GM12878 (cell line): Measurements from ENCODE around the gene SYNGR2. TPM values are rescaled to one million over a fixed set of nuclear protein-coding genes. Genes with fewer than 3 reads are reported as not detected.
A peak's percentile ranks its signal among the peaks of the same experiment; 100 is the strongest.

ENCODE experiments used
- ATAC-seq: fragments of 200-7000 bp; cut with Tn5 transposase; 3 replicates; pipeline ENCODE4 v1.9.1; 2020; ENCODE audit warnings: mild to moderate bottlenecking, moderate library complexity
- BruUV-seq: library from RNA; stranded (reverse); fragments of 400-500 nt; replicated peaks from 2 replicates; lab custom pipeline; 2021; lab: Mats Ljungman, UMichigan
- CTCF ChIA-PET: fragments of 300-600 bp; sonication (Branson Sonifier 250); formaldehyde crosslinking; extraction: SDS; loops from one replicate; lab custom pipeline; 2021; ENCODE audit warnings: inconsistent platforms; lab: Yijun Ruan, JAX
- POLR2A ChIA-PET: fragments of 350-600 bp; formaldehyde crosslinking; extraction: SDS; loops from one replicate; lab custom pipeline; 2021; ENCODE audit warnings: inconsistent platforms; lab: Charles Lee
- RAD21 ChIA-PET: fragments of 300-600 bp; sonication (Branson Sonifier 250); formaldehyde crosslinking; loops from one replicate; lab custom pipeline; 2023; ENCODE audit warnings: antibody characterized with exemption; ENCODE audit not compliant: unreplicated experiment; lab: Charles Lee
- SMC1A ChIA-PET: fragments of 300-600 bp; sonication (Branson Sonifier 250); formaldehyde crosslinking; loops from one replicate; lab custom pipeline; 2023; ENCODE audit not compliant: unreplicated experiment, uncharacterized antibody; lab: Charles Lee
- DNase-seq: peaks from one replicate; pipeline ENCODE4 v3.0.0-alpha.2; 2011; ENCODE audit warnings: low read depth, low spot score
- FAIRE-seq: peaks from 3 replicates; lab custom pipeline; 2011; peaks lifted over from hg19 to GRCh38; lab: Jason Lieb, UNC
- H2AFZ ChIP-seq: 2 replicates; pipeline ENCODE4 v1.6.0; 2011; ENCODE audit warnings: low read depth, low read length, control low read depth; ENCODE audit not compliant: control insufficient read depth
- H3K27ac ChIP-seq: 2 replicates; pipeline ENCODE4 v1.5.1; 2011; ENCODE audit warnings: control low read depth; ENCODE audit not compliant: control insufficient read depth, insufficient read depth
- H3K27me3 ChIP-seq, 2 experiments: replicated peaks in 1 of 2; 2 replicates each; pipeline versions ENCODE4 v1.6.0 to v1.6.1; 2011; ENCODE audit warnings: low read length in 1 of 2; ENCODE audit not compliant: control insufficient read depth in 2 of 2, insufficient read depth in 2 of 2
- H3K36me3 ChIP-seq, 2 experiments: 2 replicates each; pipeline ENCODE4 v1.5.1; 2011; ENCODE audit warnings: low read length in 1 of 2; ENCODE audit not compliant: control insufficient read depth in 2 of 2, insufficient read depth in 2 of 2
- H3K4me1 ChIP-seq: 2 replicates; pipeline ENCODE4 v1.6.1; 2011; ENCODE audit warnings: mild to moderate bottlenecking, low read length, moderate library complexity, mixed read lengths; ENCODE audit not compliant: control insufficient read depth, insufficient read depth
- H3K4me2 ChIP-seq: 2 replicates; pipeline ENCODE4 v1.6.0; 2011; ENCODE audit warnings: control low read depth; ENCODE audit not compliant: control insufficient read depth, insufficient read depth
- H3K4me3 ChIP-seq: fragments of 200-600 bp; sonication (generic); 2 replicates; pipeline ENCODE4 v1.5.1; 2016
- H3K79me2 ChIP-seq: 2 replicates; pipeline ENCODE4 v1.6.0; 2011; ENCODE audit warnings: low read length; ENCODE audit not compliant: control insufficient read depth, insufficient read depth
- H3K9ac ChIP-seq: 2 replicates; pipeline ENCODE4 v1.8.0; 2011; ENCODE audit warnings: low read length, control low read depth, mixed read lengths; ENCODE audit not compliant: control insufficient read depth, insufficient read depth
- H3K9me3 ChIP-seq: replicated peaks from 3 replicates; pipeline ENCODE4 v1.5.1; 2011; ENCODE audit warnings: mild to moderate bottlenecking, low read length; ENCODE audit not compliant: control insufficient read depth, insufficient read depth
- H4K20me1 ChIP-seq: 2 replicates; pipeline ENCODE4 v1.6.0; 2011; ENCODE audit not compliant: control insufficient read depth, insufficient read depth
- BCL11A ChIP-seq: IDR thresholded peaks from 2 replicates; pipeline ENCODE4 v1.6.1; 2011; ENCODE audit warnings: low read depth, low read length
- BHLHE40 ChIP-seq, 2 experiments: fragments of 450-650 bp in 1 of 2; IDR thresholded peaks; 2 replicates each; pipeline ENCODE4 v1.6.1; 2011 to 2017; ENCODE audit warnings: low read depth in 2 of 2, borderline replicate concordance in 1 of 2, improper control_type of control experiment in 1 of 2, low read length in 1 of 2, mild to moderate bottlenecking in 1 of 2
- BMI1 ChIP-seq: fragments of 450-650 bp; IDR thresholded peaks from 2 replicates; pipeline ENCODE4 v1.6.1; 2016; ENCODE audit warnings: mild to moderate bottlenecking, moderate library complexity, borderline replicate concordance
- EGR1 ChIP-seq, 2 experiments: IDR thresholded peaks; 1 replicate in 1 of 2; 2 replicates in 1 of 2; pipeline ENCODE4 v1.6.1; 2011 to 2012; ENCODE audit warnings: low read depth in 2 of 2, low read length in 2 of 2, borderline replicate concordance in 1 of 2, mild to moderate bottlenecking in 1 of 2, moderate library complexity in 1 of 2
- FOXM1 ChIP-seq: IDR thresholded peaks from 2 replicates; pipeline ENCODE4 v1.6.1; 2012; ENCODE audit warnings: low read depth, mild to moderate bottlenecking, inconsistent platforms, low read length, moderate library complexity
- NFIC ChIP-seq: IDR thresholded peaks from 2 replicates; pipeline ENCODE4 v1.6.1; 2012; ENCODE audit warnings: low read depth, mild to moderate bottlenecking, inconsistent platforms, low read length, moderate library complexity
- NFYA ChIP-seq: IDR thresholded peaks from 2 replicates; pipeline ENCODE4 v1.6.1; 2011; ENCODE audit warnings: low read depth, mild to moderate bottlenecking, low read length, improper control_type of control experiment, borderline replicate concordance
- RELB ChIP-seq: fragments of 450-650 bp; IDR thresholded peaks from 2 replicates; pipeline ENCODE4 v1.6.1; 2017; ENCODE audit warnings: low read depth, mild to moderate bottlenecking, moderate library complexity
- SIN3A ChIP-seq: IDR thresholded peaks from 2 replicates; pipeline ENCODE4 v1.6.1; 2012; ENCODE audit warnings: low read depth, low read length, improper control_type of control experiment
- SIX5 ChIP-seq: IDR thresholded peaks from 2 replicates; pipeline ENCODE4 v1.6.1; 2011; ENCODE audit warnings: mild to moderate bottlenecking, low read depth, low read length, moderate library complexity; ENCODE audit not compliant: severe bottlenecking
- SMAD1 ChIP-seq: fragments of 450-650 bp; IDR thresholded peaks from 2 replicates; pipeline ENCODE4 v1.6.1; 2018; ENCODE audit warnings: mild to moderate bottlenecking, low read depth; ENCODE audit not compliant: partially characterized antibody
- SREBF2 ChIP-seq: IDR thresholded peaks from 2 replicates; pipeline ENCODE4 v1.6.1; 2012; ENCODE audit warnings: mild to moderate bottlenecking, low read length
- SUZ12 ChIP-seq: fragments of 200-600 bp; sonication (generic); IDR thresholded peaks from one replicate; pipeline ENCODE4 v1.6.1; 2018; ENCODE audit warnings: antibody characterized with exemption, mild to moderate bottlenecking; ENCODE audit not compliant: unreplicated experiment
- YBX1 ChIP-seq: fragments of 450-650 bp; IDR thresholded peaks from 2 replicates; pipeline ENCODE4 v1.6.1; 2016; ENCODE audit warnings: antibody characterized with exemption
- ZNF217 ChIP-seq: fragments of 450-650 bp; IDR thresholded peaks from 2 replicates; pipeline ENCODE4 v1.6.1; 2017; ENCODE audit warnings: antibody characterized with exemption, mild to moderate bottlenecking
- ZSCAN29 ChIP-seq: fragments of 450-650 bp; IDR thresholded peaks from 2 replicates; pipeline ENCODE4 v1.6.1; 2017; ENCODE audit warnings: mild to moderate bottlenecking, moderate library complexity
- WGBS: methylation state at CpG from one replicate; pipeline ENCODE4 v1.1.6; 2016; ENCODE audit warnings: low lambda C conversion rate; ENCODE audit not compliant: insufficient replicate concordance, insufficient coverage; ENCODE audit errors: missing lambda C conversion rate; 5-methylcytosine and 5-hydroxymethylcytosine counted together
- in situ Hi-C: fragments of 300-500 bp; cut with MboI; formaldehyde crosslinking; loops from 9 replicates; pipeline ENCODE4 v1.14.3; 2018; ENCODE audit warnings: mixed read lengths
- intact Hi-C: fragments of 100-400 bp; cut with micrococcal nuclease; formaldehyde crosslinking; loops from one replicate; pipeline ENCODE4 v1.14.2; 2022; ENCODE audit not compliant: unreplicated experiment
- polyA plus RNA-seq, 11 experiments: library from polyadenylated mRNA; depleted of rRNA in 4 of 11; unstranded in 6 of 11; stranded (reverse) in 5 of 11; fragments of >200 nt; fragmentation: Nextera tagmentation in 4 of 11; fragmentation: Illumina TruSeq in 1 of 11; extraction: Ambion mirVana in 4 of 11; extraction: Trizol in 1 of 11; gene quantifications; 1 replicate in 1 of 11; 2 replicates in 10 of 11; pipeline versions ENCODE4 v1.2.1 to v1.2.3, GENCODE V29; 2011 to 2016; ENCODE audit warnings: inconsistent platforms in 2 of 11, missing spikeins in 2 of 11, low read depth in 1 of 11
- total RNA-seq, 4 experiments: library from RNA; depleted of rRNA in 3 of 4; stranded (reverse); fragments of >200 nt in 3 of 4; fragmentation: Illumina TruSeq in 1 of 4; extraction: Trizol in 1 of 4; gene quantifications; 2 replicates each; pipeline versions ENCODE4 v1.2.1 to v1.2.3, GENCODE V29; 2013 to 2021
- TF ChIP-seq, protein P1 (sequence below): IDR thresholded peaks from 2 replicates; pipeline ENCODE4 v1.6.1; 2011; ENCODE audit warnings: borderline replicate concordance, low read depth, mild to moderate bottlenecking, moderate library complexity, low read length; ENCODE audit not compliant: insufficient read depth, poor library complexity, severe bottlenecking
- TF ChIP-seq, protein P2 (sequence below): IDR thresholded peaks from 2 replicates; pipeline ENCODE4 v1.6.1; 2012; ENCODE audit warnings: low read depth, low read length, improper control_type of control experiment

The SYNGR2 gene
- total and polyA plus RNA-seq, 10 of the 15 experiments (the other 5 are each of a cell fraction or from before 2014, with no cell fraction given), result 4.4 to 529 (median 261) TPM

DNA sequence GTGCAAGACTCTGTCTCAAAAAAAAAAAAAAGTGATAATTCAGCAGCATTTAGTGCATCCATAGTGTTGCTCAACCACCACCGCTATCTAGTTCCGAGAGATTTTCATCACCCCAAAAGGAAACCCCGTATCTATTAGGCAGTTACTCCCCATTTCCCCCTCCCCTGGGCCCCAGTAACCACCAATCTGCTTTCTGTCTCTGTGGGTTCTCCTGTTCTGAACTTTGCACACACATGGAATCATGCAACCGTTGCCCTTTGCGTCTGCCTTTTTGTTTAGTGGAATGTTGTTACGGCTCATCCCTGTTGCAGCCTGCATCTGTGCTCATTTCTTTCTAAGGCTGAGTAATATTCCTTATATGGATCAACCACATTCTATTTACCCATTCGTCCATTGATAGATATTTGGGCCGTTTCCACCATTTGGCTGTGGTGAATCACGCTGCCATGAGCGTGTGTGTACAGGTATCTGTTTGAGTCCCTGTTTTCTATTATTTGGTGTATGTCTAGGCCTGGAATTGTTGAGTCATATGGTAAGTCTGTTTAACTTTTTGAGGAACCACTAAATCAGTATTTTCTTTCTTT, 8.7 kb upstream of the SYNGR2 start:
- peak; percentile 77 for DNase-seq
- Histone ChIP-seq H3K36me3 (no peaks in the 10 kb centered on the region), H4K20me1 (no peaks in the 10 kb centered on the region), H3K27ac (peak overlapping the region; percentile 90), H2AFZ (peak overlapping the region; percentile 43; the same call in 1 of the 2 replicates), H3K4me2 (peak overlapping the region; percentile 85), H3K9me3 (no peaks in the 10 kb centered on the region), H3K4me3 (peak overlapping the region; percentile 6; the same call in 1 of the 2 replicates), H3K9ac (peak overlapping the region; percentile 60), H3K79me2 (no peaks in the 10 kb centered on the region; the same call in none of the 2 replicates), H3K27me3 (no peaks in the 10 kb centered on the region), H3K4me1 (peaks cover 49% of the 10 kb centered on the region)
- ChIA-PET SMC1A (interaction anchor here (0.9 to 1.5 kb wide), 3 partner anchors 17 to 34 kb away, joined by 3 read pairs; no protein-coding TSS in a partner anchor), RAD21 (interaction anchor here (1.3 to 2.3 kb wide), 2 partner anchors 15 to 17 kb away, joined by 3 to 13 read pairs; no protein-coding TSS in a partner anchor), CTCF (interaction anchor here (1.5 to 2.7 kb wide), 3 partner anchors 13 to 16 kb away, joined by 6 to 14 read pairs (median 7); no protein-coding TSS in a partner anchor), POLR2A (interaction anchor here (0.6 to 2.2 kb wide), 14 partner anchors 8 to 314 kb away, joined by 3 to 13 read pairs (median 4); partner anchors contain the start of genes AFMID, C17orf99, TK1 and TMC8)
- no TSS peak for BruUV-seq
- intact Hi-C loops, result loop anchor here (10.0 kb wide), 1 partner anchor 715 kb away; no protein-coding TSS in a partner anchor
- 0% methylated on average over 10 of the region's 10 CpGs for WGBS
- in situ Hi-C loops, result loop anchor here (10.0 to 25.0 kb wide), 2 partner anchors 705 to 1897 kb away; partner anchors contain the start of gene UBALD2
- peak; percentile 85 for FAIRE-seq
- ATAC-seq, result peak; percentile 67
- TF ChIP-seq RELB (peak; percentile 88), SIN3A (no peak), SMAD1 (no peak), EGR1 (IDR thresholded peaks at IDR 0.05; ENCODE audit: borderline replicate concordance in 1 of 2, low read depth in 2 of 2, low read length in 2 of 2) (no peak), FOXM1 (peak; percentile 88), BHLHE40 (IDR thresholded peaks at IDR 0.05; ENCODE audit: borderline replicate concordance in 1 of 2, low read depth in 2 of 2, low read length in 1 of 2) (peak in 1 of 2 experiments; percentile 50; a peak in 2 of 4 replicates), SREBF2 (no peak), NFIC (peak; percentile 96), YBX1 (no peak), ZNF217 (no peak), BMI1 (0 out of 2 replicates have a peak, but pooled peaks have one; percentile 27), SUZ12 (no peak), ZSCAN29 (no peak), BCL11A (0 out of 2 replicates have a peak, but pooled peaks have one; percentile 54), SIX5 (no peak), NFYA (no peak)
- TF ChIP-seq, protein P1, sequence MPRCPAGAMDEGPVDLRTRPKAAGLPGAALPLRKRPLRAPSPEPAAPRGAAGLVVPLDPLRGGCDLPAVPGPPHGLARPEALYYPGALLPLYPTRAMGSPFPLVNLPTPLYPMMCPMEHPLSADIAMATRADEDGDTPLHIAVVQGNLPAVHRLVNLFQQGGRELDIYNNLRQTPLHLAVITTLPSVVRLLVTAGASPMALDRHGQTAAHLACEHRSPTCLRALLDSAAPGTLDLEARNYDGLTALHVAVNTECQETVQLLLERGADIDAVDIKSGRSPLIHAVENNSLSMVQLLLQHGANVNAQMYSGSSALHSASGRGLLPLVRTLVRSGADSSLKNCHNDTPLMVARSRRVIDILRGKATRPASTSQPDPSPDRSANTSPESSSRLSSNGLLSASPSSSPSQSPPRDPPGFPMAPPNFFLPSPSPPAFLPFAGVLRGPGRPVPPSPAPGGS, result no peak
- TF ChIP-seq, protein P2, sequence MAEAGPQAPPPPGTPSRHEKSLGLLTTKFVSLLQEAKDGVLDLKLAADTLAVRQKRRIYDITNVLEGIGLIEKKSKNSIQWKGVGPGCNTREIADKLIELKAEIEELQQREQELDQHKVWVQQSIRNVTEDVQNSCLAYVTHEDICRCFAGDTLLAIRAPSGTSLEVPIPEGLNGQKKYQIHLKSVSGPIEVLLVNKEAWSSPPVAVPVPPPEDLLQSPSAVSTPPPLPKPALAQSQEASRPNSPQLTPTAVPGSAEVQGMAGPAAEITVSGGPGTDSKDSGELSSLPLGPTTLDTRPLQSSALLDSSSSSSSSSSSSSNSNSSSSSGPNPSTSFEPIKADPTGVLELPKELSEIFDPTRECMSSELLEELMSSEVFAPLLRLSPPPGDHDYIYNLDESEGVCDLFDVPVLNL, result no peak
